Central memory CD4-positive, alpha-beta T cell (primary cell): ENCODE data around the gene DRC7.

Experiments used
- DNase-seq: peaks from one replicate; pipeline ENCODE4 v3.0.0; 2022

The DRC7 gene

DNA sequence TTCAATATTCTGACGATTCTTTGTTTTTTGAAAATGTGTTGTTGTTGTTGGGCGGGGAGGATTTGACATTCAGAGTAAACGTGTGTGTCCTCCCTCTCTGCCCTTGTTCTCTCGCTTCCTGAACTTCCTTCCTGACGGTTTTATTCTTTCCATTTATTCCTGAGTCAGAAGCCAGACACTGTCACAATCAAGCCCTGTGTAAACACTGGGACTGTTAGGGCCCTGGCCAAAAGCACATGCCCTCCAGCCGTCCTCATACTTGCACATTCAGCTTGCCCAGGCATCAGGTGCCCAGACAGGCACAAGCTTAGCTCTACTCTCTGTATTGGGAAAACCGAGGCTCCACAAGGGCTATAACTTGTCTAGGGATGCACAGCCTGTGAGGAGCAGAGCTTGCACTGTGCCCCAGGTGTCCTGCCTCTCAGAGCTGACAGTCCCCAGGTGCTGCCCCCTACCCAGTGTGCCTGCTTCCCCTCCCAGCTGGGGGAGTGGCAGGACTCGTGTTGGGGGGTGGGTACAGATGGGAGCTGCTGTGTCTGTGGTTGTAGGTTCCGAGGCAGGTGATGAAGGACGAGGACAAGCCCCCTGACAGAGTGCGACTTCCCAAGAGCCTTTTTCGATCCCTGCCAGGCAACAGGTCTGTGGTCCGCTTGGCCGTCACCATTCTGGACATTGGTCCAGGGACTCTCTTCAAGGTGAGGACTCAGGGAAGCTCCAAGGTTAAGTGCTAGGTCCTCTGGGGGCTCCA lies 16.8 kb upstream of the DRC7 start:
- no peak for DNase-seq

DNA sequence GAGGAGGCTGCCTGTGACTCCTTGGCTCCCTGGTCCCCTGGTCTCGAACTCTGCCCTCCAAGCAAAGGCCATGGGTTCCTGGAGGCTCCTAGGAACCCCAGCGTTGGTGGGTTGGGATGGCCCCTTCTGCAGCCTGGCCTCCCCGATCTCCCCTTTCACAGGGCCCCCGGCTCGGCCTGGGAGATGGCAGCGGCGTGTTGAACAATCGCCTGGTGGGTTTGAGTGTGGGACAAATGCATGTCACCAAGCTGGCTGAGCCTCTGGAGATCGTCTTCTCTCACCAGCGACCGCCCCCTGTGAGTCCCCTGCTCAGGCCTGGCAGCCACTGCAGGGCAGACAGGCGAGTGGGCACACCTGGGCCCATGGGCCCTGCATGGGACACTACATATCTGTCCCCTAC lies 15.6 kb upstream of the DRC7 start:
- no peak for DNase-seq

DNA sequence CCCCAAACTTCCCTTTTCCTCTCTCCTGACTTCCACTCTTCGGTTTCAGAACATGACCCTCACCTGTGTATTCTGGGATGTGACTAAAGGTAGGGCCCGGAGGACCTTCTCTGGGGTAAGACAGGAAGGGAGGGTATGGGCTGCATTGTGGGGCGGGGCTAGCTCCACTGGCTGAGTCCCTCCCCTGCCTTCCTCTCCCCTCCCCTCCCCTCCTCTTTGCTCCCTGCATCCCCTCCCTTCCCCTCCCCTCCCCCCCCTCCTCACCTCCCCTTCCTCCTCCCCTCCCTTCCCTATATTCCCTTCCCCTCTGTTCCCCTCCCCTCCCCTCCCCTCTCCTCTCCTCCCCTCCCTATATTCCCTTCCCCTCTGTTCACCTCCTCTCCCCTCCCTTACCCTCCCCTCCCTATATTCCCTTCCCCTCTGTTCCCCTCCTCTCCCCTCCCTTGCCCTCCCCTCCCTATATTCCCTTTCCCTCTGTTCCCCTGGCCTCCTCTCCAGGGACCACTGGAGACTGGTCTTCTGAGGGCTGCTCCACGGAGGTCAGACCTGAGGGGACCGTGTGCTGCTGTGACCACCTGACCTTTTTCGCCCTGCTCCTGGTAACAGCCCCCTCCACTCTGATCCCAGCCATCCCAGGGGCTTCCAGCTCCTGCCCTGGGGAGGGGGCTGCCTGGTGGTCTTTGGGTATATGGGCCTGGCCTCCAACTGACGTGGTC lies 14.7 kb upstream of the DRC7 start:
- DNase-seq = no peak

DNA sequence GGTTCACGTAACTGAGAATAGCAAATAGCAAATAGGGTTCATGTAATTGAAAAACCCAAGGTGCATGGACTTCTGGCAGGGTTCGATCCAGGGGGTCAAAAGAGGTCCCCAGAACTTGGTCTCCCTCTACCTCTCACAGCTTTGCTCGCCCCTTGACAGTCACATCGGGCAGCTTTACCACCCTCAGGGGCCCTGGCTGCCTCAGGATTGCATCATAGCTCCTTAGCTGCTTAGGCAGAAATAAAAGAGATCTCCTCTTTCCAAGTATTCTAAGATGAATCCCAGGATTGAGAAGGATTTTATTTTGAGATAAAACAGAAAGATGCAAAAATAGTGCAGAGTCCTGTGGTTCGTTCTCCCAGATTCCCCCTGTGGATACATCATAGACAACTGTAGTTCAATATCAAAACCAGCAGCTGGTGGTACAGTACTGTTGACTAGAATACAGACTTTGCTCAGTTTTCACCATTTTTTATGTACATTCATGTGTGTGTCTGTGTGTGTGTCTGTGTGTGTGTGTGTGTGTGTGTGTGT lies 13.7 kb upstream of the DRC7 start:
- DNase-seq = no peak

DNA sequence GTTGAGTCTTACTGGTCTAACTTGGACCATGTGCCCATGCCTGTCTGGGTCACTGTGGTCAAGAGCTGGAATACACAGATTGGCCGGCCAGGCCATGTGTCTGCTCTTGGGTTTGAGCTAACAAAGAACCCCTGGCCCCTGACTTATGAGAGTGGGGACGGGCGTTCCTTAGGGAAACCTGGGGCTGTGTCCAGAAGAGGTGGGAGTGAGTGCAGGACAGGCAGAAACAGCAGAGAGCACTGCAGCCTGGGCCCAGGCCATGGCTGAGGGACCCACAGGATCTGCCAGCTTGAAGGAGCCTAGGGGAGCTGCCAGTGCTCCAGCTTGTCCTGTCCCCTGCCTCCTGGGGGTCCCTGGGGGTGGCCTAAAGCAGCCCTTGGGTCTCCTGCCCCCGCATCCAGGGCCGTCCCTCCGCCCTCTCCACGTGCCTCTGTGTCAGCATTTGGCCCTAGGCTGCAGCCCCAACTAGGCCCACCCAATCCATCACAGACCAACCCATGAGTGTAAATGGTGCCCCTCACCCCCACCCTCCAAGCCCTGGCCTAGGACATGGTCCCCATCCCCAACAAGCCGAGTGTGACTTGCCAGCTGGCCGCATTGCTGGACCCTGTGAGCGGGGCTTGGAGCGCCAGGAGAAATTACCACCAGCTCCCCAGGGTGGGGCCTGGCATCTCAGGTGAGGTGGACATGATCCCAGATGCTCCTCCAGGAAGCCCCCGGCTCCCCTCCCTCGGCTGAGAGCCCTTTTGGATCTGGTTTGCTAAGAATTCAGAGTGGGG lies 12.5 kb upstream of the DRC7 start:
- DNase-seq = no peak

DNA sequence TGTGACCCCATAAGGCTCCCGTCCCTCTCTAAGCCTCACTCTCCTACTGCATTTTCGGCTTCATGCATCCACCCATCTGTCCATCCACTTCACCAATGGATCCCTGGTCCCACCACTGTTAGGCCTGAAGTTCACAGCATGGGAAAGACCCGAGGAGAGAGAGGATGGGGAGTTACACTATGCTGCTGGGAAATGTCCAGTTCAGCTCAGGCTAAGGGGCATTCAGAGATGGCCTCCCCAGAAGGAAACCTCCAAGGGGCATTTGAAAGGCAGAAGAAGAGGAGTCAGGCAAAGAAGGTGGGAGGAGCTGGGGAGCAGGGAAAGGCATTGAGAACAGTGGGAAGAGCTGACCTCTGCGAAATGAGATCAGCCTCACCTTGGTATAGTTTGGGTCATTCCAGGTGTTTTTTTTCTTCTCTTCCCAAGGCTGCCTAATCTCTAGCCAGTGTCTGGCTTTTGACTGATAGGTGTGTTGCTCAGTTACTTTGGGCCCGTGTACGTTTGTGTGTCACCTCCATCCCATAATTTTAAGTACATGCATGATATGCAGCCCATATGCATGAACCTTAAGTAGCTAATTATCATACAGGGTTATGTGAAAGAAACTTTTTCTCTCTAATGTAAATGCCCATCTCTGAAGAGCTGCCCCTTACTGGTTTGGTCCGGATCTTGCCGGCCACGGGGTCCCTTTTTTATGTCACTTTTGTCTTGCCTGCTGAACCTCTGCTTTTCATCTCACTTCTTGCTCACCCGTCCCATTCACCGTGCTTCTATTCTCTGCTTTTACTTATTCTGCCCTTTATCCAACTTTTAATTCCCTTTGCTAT lies 11.6 kb upstream of the DRC7 start:
- DNase-seq = no peak

DNA sequence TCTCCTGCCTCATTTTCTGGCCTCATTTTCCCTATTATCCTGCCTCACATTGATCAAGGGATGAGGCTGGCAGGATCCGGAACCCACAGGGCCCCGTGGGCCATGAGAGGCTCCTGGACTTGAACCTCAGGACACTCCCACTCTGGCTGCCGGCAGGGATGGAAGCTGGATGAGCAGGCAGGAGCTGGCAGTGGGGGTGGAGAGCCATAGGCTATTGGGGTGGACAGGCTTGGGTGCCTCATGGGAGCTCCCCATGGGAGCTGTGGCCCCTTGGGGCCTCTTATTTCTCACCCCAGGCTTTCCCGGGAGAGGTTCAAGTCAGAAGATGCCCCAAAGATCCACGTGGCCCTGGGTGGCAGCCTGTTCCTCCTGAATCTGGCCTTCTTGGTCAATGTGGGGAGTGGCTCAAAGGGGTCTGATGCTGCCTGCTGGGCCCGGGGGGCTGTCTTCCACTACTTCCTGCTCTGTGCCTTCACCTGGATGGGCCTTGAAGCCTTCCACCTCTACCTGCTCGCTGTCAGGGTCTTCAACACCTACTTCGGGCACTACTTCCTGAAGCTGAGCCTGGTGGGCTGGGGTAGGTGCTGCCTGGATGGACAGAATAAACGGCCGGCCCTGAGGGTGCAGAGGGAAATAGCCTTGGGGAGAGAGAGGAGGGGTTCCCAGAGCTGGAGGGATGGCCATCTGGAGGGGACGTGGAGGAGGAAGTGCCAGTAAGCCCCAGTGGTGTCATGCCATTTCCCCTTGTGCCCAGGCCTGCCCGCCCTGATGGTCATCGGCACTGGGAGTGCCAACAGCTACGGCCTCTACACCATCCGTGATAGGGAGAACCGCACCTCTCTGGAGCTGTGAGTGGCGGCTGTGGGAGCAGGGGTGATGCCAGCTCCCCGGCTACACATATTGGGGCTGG lies 10.7 kb upstream of the DRC7 start:
- no peak for DNase-seq

DNA sequence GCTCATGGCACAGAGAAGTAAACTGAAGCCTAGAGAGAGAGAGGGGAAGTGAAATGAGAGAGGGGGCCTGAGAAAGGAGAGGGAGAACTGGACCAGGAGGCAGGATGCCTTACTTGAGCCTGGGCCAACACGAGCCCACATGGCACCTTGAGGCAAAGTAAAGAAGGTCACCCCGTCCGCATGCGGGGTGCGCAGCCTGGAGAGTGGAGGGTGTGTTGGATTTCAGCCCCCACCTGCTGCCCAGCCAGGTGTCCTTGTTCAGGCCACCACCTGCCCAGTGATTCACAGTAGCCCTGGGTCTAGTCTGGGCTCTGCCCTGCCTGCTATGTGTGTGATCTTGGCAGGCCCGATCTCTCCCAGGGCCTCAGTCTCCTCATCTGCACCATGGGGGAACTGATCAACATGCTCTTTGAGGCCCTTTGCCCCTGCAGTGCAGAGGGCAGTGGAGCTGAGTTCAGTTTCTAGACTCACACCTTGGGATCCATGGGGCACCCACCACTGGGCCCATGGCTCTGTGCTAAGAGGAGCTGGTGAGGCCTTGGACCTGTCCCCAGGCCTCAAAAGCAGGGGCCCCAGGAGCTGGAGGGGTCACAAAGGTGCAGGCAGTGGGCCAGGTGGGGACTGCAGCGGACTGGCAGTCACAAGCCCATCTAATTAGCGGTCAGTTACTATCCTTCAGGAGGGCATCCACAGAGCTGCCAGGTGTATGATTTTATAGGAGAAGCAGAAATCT lies 9.8 kb upstream of the DRC7 start:
- DNase-seq = no peak

DNA sequence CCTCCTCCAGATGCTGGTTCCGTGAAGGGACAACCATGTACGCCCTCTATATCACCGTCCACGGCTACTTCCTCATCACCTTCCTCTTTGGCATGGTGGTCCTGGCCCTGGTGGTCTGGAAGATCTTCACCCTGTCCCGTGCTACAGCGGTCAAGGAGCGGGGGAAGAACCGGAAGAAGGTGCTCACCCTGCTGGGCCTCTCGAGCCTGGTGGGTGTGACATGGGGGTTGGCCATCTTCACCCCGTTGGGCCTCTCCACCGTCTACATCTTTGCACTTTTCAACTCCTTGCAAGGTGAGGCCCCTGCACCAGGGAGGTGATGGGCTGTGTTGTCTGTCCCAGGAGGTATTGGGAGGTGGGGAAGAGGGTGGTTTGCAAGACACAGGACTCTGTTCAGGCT lies 9.0 kb upstream of the DRC7 start:
- DNase-seq = no peak

DNA sequence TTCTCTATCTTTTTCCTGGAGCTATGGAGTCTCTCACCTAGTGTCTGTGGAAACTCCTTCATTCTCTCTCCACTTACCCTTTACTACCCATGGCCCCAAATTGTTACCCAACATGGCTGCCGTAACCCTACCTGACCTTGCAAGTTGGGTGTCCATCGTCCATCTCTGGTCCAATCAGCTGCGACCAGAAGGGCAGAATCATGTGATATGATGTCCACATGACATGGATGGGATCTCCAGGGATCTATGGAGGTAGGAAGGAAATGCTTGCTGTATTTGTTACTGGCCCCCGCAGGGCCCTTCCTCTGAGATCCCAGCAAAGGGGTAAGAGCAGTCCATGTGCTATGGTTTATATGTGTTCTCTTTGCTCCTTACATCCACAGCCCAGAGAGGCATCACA lies 8.0 kb upstream of the DRC7 start:
- no peak for DNase-seq

DNA sequence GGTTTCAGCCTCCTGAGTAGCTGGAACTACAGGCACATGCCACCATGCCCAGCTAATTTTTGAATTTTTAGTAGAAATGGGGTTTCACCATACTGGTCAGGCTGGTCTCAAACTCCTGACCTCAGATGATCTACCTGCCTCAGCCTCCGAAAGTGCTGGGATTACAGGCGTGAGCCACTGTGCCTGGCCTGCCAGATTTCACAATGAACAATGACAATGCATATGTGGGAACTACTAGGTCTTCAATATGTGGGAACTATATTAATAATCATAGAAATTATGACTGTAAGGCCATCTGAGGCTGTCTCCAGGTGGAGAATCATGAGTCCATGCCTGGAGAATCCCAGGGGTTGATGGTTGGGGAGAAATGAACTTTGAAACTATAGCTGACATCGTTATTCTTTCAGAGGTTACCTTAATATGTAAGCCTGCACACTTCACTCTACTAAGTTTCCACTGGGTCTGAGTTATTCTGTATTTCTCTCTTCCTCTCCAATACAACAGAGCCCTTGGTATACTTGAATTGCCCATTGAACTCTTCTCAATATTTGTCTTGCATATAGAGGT lies 7.2 kb upstream of the DRC7 start:
- no peak for DNase-seq

DNA sequence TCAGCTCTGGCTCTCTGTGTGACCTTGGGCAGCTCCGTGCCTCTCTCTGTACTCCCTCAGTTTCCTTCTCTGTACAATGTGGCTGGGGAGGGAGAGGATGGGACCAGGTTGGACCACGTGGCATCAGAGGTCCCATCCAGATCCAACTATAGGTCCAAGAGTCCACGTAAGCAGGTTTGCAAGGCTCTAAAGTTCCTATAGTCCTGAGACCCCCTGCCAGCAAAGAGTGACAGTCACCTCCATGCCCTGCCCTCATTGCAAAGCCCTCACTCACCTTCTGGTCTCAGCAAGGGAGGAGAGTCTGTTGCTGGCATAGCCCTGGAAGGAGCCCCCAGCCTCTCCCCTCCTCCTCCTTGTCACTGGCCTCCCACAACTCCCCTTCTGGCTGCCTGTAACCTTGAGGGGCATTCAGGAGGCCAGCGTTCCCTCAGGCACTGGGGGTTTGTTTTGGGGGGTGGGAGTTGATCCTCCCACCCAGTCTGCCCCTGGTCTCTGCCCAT lies 6.1 kb upstream of the DRC7 start:
- DNase-seq = no peak

DNA sequence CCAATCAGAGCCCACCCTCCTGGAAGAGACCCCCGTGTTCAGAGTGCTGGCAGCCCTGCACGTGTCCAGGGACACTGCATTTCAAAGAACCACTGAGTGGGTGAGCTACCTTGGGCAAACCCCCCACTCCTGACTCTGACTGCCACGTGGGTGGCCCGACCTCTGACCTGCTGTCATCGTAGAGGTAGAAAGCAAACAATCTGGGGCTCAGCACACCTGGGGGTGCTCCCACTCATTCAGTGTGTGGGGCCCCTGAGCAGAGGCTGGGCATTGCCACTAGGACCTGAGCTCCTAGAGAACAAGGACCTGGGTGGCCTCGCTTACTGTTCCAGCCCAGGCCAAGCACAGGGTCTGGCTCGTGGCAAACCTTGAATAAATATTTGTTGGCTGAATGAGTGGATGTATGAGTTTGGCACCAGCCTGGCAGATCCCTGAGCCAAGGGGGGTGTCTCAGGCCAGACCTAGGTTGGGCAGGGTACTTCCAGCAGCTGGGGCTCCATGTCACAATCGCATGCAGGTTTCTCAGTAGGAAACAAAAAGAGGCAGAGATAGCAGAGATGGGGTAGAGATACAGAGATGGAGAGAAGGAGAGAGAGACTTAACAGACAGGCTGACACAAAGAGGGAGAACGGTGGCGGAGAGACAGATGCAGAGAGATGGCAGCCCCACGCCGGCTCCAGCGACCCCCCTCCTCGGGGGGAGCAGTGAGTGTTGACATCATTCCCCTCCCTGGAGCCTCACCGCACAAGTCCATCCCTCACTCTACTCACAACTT lies 5.4 kb upstream of the DRC7 start:
- DNase-seq = no peak

DNA sequence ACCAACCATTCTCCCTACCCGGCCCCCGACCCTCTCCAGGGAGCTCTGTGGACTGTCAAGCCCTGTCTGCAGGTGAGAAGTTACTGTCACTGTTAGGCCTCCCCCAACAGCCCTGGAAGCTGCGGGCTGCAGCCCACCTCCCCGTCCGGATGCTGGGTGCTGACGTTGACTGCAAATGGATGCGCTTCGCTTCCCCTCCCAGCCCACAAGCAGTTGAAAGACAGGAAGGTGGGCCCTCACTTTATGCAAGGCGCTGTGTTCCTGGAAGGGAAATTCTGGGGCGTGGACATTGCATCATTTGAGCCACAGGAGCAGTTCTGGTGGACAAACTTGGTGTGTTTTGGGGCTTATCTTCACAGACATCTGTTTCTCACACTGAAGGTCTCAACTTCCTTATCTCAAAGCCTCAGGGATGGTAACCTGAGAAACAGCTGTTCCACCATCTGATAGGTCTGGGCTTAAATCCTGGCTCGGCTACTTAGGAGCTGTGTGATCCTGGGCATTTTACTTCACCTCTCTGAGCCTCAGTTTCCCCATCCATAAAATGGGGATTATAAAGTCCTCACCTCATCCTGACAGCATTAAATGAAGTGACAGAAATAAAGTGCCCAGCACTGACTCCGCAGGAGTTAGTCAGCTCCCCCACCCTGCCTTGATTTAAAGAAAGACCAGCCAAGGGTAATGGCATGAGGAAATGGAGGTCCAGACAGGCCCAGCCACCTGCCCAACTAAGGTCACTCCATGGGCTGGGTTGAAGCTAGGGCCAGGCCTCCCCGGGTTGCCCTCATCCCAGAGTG lies 4.6 kb upstream of the DRC7 start:
- DNase-seq = peak; percentile 34

DNA sequence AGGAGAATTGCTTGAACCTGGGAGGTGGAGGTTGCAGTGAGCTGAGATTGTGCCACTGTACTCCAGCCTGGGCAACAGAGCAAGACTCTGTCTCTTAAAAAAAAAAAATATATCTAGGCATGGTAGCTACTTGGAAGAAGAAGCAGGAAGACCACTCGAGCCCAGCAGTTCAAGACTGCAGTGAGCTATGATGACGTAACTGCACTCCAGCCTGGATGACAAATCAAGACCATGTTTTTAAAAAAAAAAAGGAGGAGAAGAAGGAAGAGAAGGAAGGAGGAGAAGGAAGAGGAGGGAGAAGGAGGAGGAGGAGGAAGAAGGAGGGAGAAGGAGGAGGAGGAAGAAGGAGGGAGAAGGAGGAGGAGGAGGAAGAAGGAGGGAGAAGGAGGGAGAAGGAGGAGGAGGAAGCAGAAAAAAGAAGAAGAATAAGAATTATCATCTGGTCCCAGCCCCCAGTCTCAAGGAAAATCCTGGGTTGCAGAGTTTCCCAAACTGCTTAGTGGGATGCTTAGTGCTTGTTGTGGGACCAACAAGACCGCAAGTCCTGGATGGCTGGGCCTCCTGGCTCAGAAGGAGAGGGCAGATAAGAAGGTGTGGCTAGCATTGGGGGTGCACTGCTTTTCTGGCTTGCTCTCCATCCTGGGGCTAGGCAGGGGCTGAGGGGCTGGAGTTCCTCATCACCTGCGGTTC lies 3.7 kb upstream of the DRC7 start:
- DNase-seq = no peak

DNA sequence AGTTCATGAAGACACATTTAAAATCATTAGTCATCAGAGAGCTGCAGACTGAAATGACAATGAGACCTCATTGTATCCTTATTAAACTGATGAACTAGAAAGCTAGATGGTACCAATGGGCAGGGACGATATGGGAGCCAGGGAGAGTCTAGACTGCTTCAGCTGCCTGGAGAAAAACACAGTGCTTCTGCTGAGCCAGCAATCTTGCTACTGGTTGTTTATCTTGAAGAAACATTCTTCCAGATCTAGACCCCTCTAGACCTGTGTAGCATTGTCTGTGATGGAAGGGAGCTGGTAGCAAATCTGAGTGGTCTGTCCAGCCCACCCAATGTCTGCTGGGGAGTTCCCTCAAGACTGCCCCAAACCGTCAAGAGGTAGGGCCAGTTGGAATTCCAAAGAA lies 2.0 kb upstream of the DRC7 start:
- DNase-seq = no peak

DNA sequence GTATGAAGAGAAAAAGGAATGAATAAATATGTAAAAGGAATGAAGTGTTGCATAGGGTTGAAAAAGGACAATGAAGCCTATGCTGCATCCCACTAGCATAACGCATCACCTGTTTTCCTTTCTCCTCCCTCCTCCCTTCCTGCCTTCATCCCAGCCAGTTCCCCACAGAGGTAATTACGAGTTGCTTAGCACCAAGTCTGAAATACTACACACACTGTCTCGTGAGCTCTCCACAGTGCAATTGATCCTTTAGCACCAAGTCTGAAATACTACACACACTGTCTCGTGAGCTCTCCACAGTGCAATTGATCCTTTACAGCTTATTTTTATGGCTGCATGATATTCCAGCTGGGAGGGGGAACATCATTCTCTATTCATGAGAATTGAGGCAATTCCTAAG lies 1.1 kb upstream of the DRC7 start:
- no peak for DNase-seq

DNA sequence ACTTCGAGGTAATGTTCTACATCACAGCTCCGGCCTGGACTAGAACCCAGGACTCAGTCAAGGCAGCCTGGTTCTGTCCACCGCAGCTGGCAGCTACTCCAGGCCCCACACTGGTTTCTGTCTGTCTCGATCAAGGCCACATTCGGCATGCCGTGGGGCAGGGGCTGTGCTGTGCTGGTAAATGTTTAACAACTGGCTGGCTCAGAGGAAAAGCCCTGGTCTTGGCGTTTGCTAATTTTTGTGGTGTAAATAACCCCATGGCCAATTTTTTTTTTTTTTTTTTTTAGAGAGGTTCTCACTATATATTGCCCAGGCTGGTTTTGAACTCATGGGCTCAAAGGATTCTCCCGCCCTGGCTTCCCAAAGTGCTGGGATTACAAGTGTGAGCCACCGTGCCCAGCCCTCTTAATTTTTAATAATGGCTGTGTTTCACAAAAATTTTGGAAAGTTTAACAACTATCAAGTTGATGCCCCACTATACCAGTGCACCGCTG lies 328 bp upstream of the DRC7 start:
- no peak for DNase-seq
